ENCODE data around the gene RNF215. TPM values are rescaled to one million over a fixed set of nuclear protein-coding genes. Genes with fewer than 3 reads are reported as not detected.

Gene RNF215
- total RNA-seq, 1 donor from 2014 or later: 15.5 TPM

GRCh38 chr22:30416403-30416802 is 29.2 kb upstream of the RNF215 start:
- Histone ChIP-seq H3K4me3 (ENCODE audit: low read depth, low read length) (no peak overlapping the region), H3K36me3 (ENCODE audit: control insufficient read depth, insufficient read depth, low read length) (peaks cover 35% of the 10 kb centered on the region), H3K27me3 (ENCODE audit: control insufficient read depth, insufficient read depth, low read length) (no peaks in the 10 kb centered on the region)
- DNase-seq (ENCODE audit: low read depth) (peak; percentile 78), FAIRE-seq (no peak)
- no peak for TF ChIP-seq CTCF (IDR thresholded peaks at IDR 0.05; ENCODE audit: insufficient read depth, low read length, severe bottlenecking)

- TF ChIP-seq CTCF (IDR thresholded peaks at IDR 0.05; ENCODE audit: insufficient read depth, low read length, severe bottlenecking): no peak
- no peaks in the 10 kb centered on the region for H3K27me3 ChIP-seq (ENCODE audit: control insufficient read depth, insufficient read depth, low read length)
- FAIRE-seq (no peak), DNase-seq (ENCODE audit: low read depth) (no peak)
- peaks cover 41% of the 10 kb centered on the region for H3K36me3 ChIP-seq (ENCODE audit: control insufficient read depth, insufficient read depth, low read length)
- H3K4me3 ChIP-seq (ENCODE audit: low read depth, low read length): no peak overlapping the region
These were observed 27.4 kb upstream of the RNF215 start for GRCh38 chr22:30414525-30415047.

- TF ChIP-seq CTCF (IDR thresholded peaks at IDR 0.05; ENCODE audit: insufficient read depth, low read length, severe bottlenecking): no peak
- FAIRE-seq (no peak), DNase-seq (ENCODE audit: low read depth) (no peak)
- no peak overlapping the region for H3K4me3 ChIP-seq (ENCODE audit: low read depth, low read length)
- H3K36me3 ChIP-seq (ENCODE audit: control insufficient read depth, insufficient read depth, low read length): peaks cover 42% of the 10 kb centered on the region
- H3K27me3 ChIP-seq (ENCODE audit: control insufficient read depth, insufficient read depth, low read length): no peaks in the 10 kb centered on the region
These were observed 26.7 kb upstream of the RNF215 start for GRCh38 chr22:30413745-30414524.

- no peaks in the 10 kb centered on the region for H3K27me3 ChIP-seq (ENCODE audit: control insufficient read depth, insufficient read depth, low read length)
- H3K36me3 ChIP-seq (ENCODE audit: control insufficient read depth, insufficient read depth, low read length): peaks cover 38% of the 10 kb centered on the region
- DNase-seq (ENCODE audit: low read depth) (no peak), FAIRE-seq (peak; percentile 88)
- no peak overlapping the region for H3K4me3 ChIP-seq (ENCODE audit: low read depth, low read length)
- TF ChIP-seq CTCF (IDR thresholded peaks at IDR 0.05; ENCODE audit: insufficient read depth, low read length, severe bottlenecking): no peak
These were observed 25.8 kb upstream of the RNF215 start for GRCh38 chr22:30413001-30413400.

- no peak overlapping the region for H3K4me3 ChIP-seq (ENCODE audit: low read depth, low read length)
- no peaks in the 10 kb centered on the region for H3K27me3 ChIP-seq (ENCODE audit: control insufficient read depth, insufficient read depth, low read length)
- DNase-seq (ENCODE audit: low read depth): peak; percentile 82
- peaks cover 39% of the 10 kb centered on the region for H3K36me3 ChIP-seq (ENCODE audit: control insufficient read depth, insufficient read depth, low read length)
- FAIRE-seq: peak; percentile 93
- no peak for TF ChIP-seq CTCF (IDR thresholded peaks at IDR 0.05; ENCODE audit: insufficient read depth, low read length, severe bottlenecking)
These were observed 24.6 kb upstream of the RNF215 start for GRCh38 chr22:30411780-30412179.
